Upper lobe of left lung (tissue), 6 donors: ENCODE data around the gene NTN1. TPM values are rescaled to one million over a fixed set of nuclear protein-coding genes. Genes with fewer than 3 reads are reported as not detected.

Source experiments
- ATAC-seq, 2 donors: fragments of 200-7000 bp; cut with Tn5 transposase; one replicate each; pipeline ENCODE4 v1.9.1; 2022; ENCODE audit warnings: mild to moderate bottlenecking in 2 of 2, moderate library complexity in 2 of 2; ENCODE audit not compliant: low FRiP score in 2 of 2
- DNase-seq, 2 donors: peaks; one replicate each; pipeline ENCODE4 v3.0.0-alpha.2; 2019 to 2020
- H3K27ac ChIP-seq, 4 donors: fragments of 200-600 bp; sonication (generic); one replicate each; pipeline ENCODE4 v1.5.1; 2016 to 2019
- H3K27me3 ChIP-seq, 4 donors: fragments of 200-600 bp; sonication (generic); one replicate each; pipeline ENCODE4 v1.5.1; 2017 to 2019
- H3K36me3 ChIP-seq, 4 donors: fragments of 200-600 bp; sonication (generic); one replicate each; pipeline ENCODE4 v1.5.1; 2016 to 2019
- H3K4me1 ChIP-seq, 4 donors: fragments of 200-600 bp; sonication (generic); one replicate each; pipeline ENCODE4 v1.5.1; 2018 to 2019
- H3K4me3 ChIP-seq, 4 donors: fragments of 200-600 bp; sonication (generic); one replicate each; pipeline ENCODE4 v1.5.1; 2017 to 2019; ENCODE audit warnings: mild to moderate bottlenecking in 2 of 4, moderate library complexity in 1 of 4
- H3K9me3 ChIP-seq, 4 donors: fragments of 200-600 bp; sonication (generic); one replicate each; pipeline ENCODE4 v1.5.1; 2018 to 2019
- CTCF ChIP-seq, 6 experiments: fragments of 450-650 bp in 4 of 6; fragments of 200-600 bp in 2 of 6; sonication (generic) in 2 of 6; IDR thresholded peaks; one replicate each; pipeline ENCODE4 v1.5.1; 2016 to 2019; ENCODE audit warnings: antibody characterized with exemption in 6 of 6
- EP300 ChIP-seq, 4 donors: sonication (generic); formaldehyde crosslinking; IDR thresholded peaks; one replicate each; pipeline ENCODE4 v1.5.1; 2017; ENCODE audit warnings: antibody characterized with exemption in 4 of 4, control low read depth in 2 of 4
- POLR2A ChIP-seq, 4 donors: fragments of 450-650 bp; IDR thresholded peaks; one replicate each; pipeline ENCODE4 v1.5.1; 2016 to 2017; ENCODE audit warnings: antibody characterized with exemption in 4 of 4, mild to moderate bottlenecking in 2 of 4
- POLR2AphosphoS5 ChIP-seq, 2 donors: sonication (generic); formaldehyde crosslinking; IDR thresholded peaks; one replicate each; pipeline ENCODE4 v1.5.1; 2017; ENCODE audit warnings: antibody characterized with exemption in 2 of 2
- WGBS, 2 donors: methylation state at CpG; one replicate each; pipeline ENCODE4 v1.1.5; 2017 to 2018; 5-methylcytosine and 5-hydroxymethylcytosine counted together
- small RNA-seq, 4 donors: library from RNA; depleted of rRNA; stranded (forward); fragments of <200 nt; gene quantifications; one replicate each; pipeline ENCODE3, GENCODE V24; 2016
- total RNA-seq, 6 donors: library from RNA; depleted of rRNA in 4 of 6; stranded (reverse); fragments of >200 nt in 4 of 6; gene quantifications; one replicate each; pipeline versions ENCODE4 v1.1.0 to v1.2.1, GENCODE V29; 2016 to 2021
- donor health status: DM: no; HTN: no; CAD: no; lungs with moderate emphysema.
- donor health status: DM: no; HTN: yes; CAD: no; lungs with severe emphysema.

NTN1 gene
- total RNA-seq, 6 donors from 2014 or later, result 2.6 to 9.1 (median 4.1) TPM

GRCh38 chr17:9287306-9287705 lies 266.0 kb downstream of the NTN1 start:
- H3K27ac ChIP-seq, result no peak overlapping the region
- TF ChIP-seq POLR2A (IDR thresholded peaks at IDR 0.05) (no peak), EP300 (IDR thresholded peaks at IDR 0.05) (no peak), POLR2AphosphoS5 (IDR thresholded peaks at IDR 0.05) (no peak), CTCF (IDR thresholded peaks at IDR 0.05) (no peak)
- no peak overlapping the region for H3K4me3 ChIP-seq
- DNase-seq, result no peak
- no peaks in the 10 kb centered on the region for H3K27me3 ChIP-seq
- no peaks in the 10 kb centered on the region for H3K36me3 ChIP-seq
- no peak for ATAC-seq
- H3K4me1 ChIP-seq, result peaks cover 0 to 6% (median 2%) of the 10 kb centered on the region in 4 donors
- 89 to 92% methylated on average over 2 of the region's 2 CpGs for WGBS, 2 donors
- H3K9me3 ChIP-seq, result no peaks in the 10 kb centered on the region

GRCh38 chr17:9290226-9290613 lies 268.9 kb downstream of the NTN1 start:
- no peaks in the 10 kb centered on the region for H3K27me3 ChIP-seq
- peaks cover 0 to 9% (median 2%) of the 10 kb centered on the region in 4 donors for H3K4me1 ChIP-seq
- H3K27ac ChIP-seq, result no peak overlapping the region
- no peaks in the 10 kb centered on the region for H3K36me3 ChIP-seq
- WGBS, 2 donors, result 78 to 85% methylated on average over 7 of the region's 7 CpGs
- ATAC-seq (no peak), DNase-seq (no peak)
- no peak overlapping the region for H3K4me3 ChIP-seq
- no peaks in the 10 kb centered on the region for H3K9me3 ChIP-seq
- TF ChIP-seq POLR2A (IDR thresholded peaks at IDR 0.05), result no peak
- TF ChIP-seq EP300 (IDR thresholded peaks at IDR 0.05), result no peak
- TF ChIP-seq CTCF (IDR thresholded peaks at IDR 0.05), result no peak
- no peak for TF ChIP-seq POLR2AphosphoS5 (IDR thresholded peaks at IDR 0.05)

GRCh38 chr17:9291912-9292560 lies 270.7 kb downstream of the NTN1 start:
- TF ChIP-seq POLR2A (IDR thresholded peaks at IDR 0.05) (no peak), CTCF (IDR thresholded peaks at IDR 0.05) (peak; percentile 31 to 62 (median 56)), EP300 (IDR thresholded peaks at IDR 0.05) (no peak), POLR2AphosphoS5 (IDR thresholded peaks at IDR 0.05) (no peak)
- Histone ChIP-seq H3K4me1 (peaks cover 0 to 9% (median 2%) of the 10 kb centered on the region in 4 donors), H3K9me3 (no peaks in the 10 kb centered on the region), H3K27ac (peak overlapping the region in 2 of 4 donors; percentile 14 to 45), H3K36me3 (no peaks in the 10 kb centered on the region), H3K27me3 (no peaks in the 10 kb centered on the region), H3K4me3 (no peak overlapping the region)
- 47 to 52% methylated on average over 8 of the region's 8 CpGs for WGBS, 2 donors
- DNase-seq, result no peak
- ATAC-seq, result peak; percentile 58 to 80

- H3K27ac ChIP-seq, result peak overlapping the region in 1 of 4 donors; percentile 14
- no peaks in the 10 kb centered on the region for H3K9me3 ChIP-seq
- H3K36me3 ChIP-seq, result no peaks in the 10 kb centered on the region
- H3K4me3 ChIP-seq, result no peak overlapping the region
- no peaks in the 10 kb centered on the region for H3K27me3 ChIP-seq
- 68 to 76% methylated on average over 2 of the region's 2 CpGs for WGBS, 2 donors
- peaks cover 0 to 9% (median 2%) of the 10 kb centered on the region in 4 donors for H3K4me1 ChIP-seq
- ATAC-seq (no peak), DNase-seq (no peak)
- no peak for TF ChIP-seq POLR2AphosphoS5 (IDR thresholded peaks at IDR 0.05)
- TF ChIP-seq CTCF (IDR thresholded peaks at IDR 0.05), result peak in 1 of 6 experiments; percentile 12
- no peak for TF ChIP-seq EP300 (IDR thresholded peaks at IDR 0.05)
- no peak for TF ChIP-seq POLR2A (IDR thresholded peaks at IDR 0.05)
Measured at GRCh38 chr17:9292561-9292941, 271.2 kb downstream of the NTN1 start.

Small RNA genes within 50 kb of the gene (small RNA-seq; reads per million reads assigned to genes)
- 0 reads per million in 4 donors for gene AC005695.3

Other genes starting within 250 kb of the NTN1 start
- gene MFSD6L, start 222.1 kb upstream of the NTN1 start, total RNA-seq, result 1 to 10 TPM in 3 of 6 donors, under 1 TPM in 2, not detected in 1; 0.61 to 3.0 (median 2.0) TPM
- 1 to 10 TPM; 1.1 to 4.2 (median 2.4) TPM for gene PIK3R6, start 153.8 kb upstream of the NTN1 start, total RNA-seq
- 100 to 1,000 TPM in 1 of 6 donors, 10 to 100 TPM in 5; 22.3 to 175 (median 49.8) TPM for gene PIK3R5, start 55.8 kb upstream of the NTN1 start, total RNA-seq